Stimulated activated CD8-positive, alpha-beta memory T cell treated with anti-CD3 and anti-CD28 coated beads, Interleukin-12 subunit alpha, Interleukin-12 subunit beta, amount 100 ng/mL, for 24 hours (primary cell): ENCODE measurements around the gene GALNT9.
"Not testable (repeated sequence)": the region's sequence is repeated elsewhere in the genome, so short reads cannot be mapped to it uniquely, and the experiment has no call there.

Source experiments
- DNase-seq: peaks from one replicate; pipeline ENCODE4 v3.0.0-alpha.2; 2020; ENCODE audit errors: extremely low read depth

The GALNT9 gene

DNA sequence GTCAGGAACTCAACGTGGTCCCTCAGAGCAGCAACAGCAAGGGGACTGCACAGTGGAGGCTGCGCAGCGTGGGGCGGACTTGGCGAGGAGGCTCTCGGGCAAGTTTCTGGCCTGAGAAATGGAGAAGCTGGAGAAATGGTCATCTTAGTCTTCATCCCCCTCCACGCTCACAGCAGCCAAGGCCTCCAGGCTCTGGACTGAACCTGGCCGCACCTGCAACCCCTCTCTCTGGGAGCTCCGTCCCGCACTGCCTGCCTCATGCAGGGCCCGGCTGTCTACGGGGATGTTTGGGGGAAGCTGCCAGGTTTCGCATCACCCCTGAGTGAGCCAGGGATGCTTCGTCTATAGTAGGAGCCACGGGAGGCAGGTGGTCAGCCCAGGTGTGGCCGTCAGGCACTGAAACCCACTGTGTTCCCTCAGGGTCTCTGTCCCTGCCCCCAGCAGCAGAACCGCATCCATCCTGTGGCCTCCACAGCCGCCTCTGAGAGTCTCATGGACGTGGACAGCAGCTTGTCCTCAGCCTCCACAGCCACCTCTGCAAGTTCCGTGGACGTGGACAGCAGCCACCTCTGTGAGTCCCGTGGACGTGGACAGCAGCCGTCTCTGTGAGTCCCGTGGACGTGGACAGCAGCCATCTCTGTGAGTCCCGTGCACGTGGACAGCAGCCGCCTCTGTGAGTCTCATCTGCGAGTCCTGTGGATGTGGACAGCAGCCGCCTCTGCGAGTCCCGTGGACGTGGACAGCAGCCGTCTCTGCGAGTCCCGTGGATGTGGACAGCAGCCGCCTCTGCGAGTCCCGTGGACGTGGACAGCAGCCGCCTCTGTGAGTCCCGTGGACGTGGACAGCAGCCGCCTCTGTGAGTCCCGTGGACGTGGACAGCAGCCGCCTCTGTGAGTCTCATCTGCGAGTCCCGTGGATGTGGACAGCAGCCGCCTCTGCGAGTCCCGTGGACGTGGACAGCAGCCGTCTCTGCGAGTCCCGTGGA, 29.1 kb upstream of the GALNT9 start:
- not testable (repeated sequence) for DNase-seq

DNA sequence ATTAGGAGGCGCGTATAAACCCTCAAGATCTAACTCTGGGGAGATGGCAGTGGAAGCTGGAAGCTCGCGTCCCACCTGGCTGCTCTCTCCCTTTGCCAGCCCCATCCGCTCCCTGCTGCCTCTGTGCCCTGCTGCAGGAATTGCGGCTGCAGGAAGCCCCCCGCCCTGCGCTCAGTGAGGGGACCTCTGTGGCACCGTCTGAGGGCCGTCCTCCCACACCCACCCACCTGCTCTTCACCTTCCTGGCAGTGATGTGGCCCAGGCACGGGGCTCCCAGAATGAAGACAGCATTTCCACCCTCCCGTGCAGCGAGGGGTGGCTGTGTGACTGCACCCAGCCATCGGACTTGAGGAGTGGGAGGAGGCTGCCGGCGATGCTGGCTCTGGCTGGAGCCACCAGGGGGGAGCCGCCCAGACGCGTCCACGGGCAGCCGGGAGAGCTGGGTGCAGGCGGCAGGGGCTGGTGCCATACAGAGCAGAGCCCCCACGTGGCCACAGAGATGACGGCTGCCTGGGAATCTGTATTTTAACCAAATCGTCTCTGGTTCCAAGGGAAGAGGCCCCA, 28.3 kb upstream of the GALNT9 start:
- DNase-seq = no peak

DNA sequence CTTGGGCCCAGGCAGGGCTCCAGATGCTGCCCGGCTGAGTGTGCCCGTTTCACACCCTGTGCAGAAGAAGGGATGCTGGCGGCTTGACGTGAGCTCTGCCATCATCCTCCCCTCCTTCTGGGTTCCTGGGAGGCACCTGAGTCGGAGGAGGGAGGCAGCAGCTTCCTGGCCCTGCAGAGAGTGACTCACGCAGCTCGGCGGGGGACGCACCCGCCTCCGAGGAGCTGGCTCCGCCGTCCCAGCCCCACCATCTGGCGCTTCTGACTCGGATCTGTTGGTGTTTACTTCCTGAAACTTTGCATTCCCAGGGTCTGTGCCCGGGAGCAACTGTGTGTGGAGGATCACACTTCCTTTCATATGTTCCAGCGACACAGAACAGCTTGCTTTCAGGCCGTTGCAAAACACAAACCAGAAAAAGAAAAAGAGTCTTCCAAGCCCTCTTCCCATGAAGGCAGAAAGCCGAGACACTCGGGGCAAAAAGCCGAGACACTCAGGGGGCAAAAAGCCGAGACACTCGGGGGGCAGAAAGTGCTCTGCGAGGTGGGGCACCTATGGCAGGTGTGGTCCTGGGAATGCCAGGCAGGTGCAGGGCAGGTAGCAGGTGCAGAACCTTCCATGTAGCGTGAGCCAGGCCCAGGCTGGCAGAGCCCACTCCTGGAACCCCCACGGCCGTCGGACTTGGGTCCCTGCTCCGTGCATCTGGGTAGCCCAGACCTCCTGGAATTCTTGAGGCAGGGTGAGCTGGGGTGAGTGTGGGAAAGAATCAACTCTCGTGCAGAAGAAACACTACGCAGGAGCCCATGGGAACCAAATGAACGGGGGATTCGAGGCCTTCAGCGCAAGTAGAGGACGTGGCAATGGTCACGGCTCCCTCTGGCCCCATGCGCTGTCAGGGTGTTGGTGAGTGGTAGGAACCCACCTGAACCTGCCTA, 27.6 kb upstream of the GALNT9 start:
- no peak for DNase-seq

DNA sequence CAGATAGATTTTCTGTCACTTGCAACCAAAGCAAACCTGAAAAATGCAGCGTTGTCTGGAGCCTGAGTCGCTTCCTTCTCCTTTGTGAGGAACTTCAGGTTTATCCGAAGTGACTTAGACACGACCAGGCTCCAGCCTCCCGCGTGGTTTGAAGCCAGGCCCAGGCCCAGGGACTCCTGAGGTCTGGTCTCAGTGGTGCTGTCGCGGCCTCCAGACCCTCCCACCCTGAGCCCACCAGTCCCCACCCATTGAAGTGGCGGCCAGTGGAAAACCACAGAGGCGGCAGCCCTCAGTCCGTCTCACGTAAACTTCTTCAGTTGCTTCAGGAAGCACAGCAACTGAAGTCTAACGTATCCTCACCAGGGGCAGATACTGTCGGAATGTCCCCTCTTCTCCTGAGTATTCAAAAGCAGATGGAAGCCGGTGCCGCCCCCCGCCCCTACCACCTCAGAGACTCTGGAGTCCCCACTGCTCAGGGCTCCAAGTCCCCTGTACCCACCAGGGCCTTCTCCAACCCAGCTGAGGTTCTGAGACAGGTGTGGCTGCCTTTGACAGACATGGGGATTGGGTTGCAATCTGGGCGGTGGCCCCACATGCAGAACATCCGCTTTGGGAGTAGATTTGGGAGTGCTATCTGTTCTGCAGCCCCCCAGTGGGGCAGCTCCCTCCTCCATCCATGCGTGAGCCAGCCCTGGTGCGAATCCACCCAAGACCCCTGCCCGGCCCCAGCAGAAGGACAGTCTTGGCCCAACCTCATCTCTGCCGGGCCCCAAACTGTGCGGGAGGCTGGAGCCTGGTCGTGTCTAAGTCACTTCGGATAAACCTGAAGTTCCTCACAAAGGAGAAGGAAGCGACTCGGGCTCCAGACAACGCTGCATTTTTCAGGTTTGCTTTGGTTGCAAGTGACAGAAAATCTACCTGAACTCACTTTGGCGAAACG, 26.6 kb upstream of the GALNT9 start:
- no peak for DNase-seq

DNA sequence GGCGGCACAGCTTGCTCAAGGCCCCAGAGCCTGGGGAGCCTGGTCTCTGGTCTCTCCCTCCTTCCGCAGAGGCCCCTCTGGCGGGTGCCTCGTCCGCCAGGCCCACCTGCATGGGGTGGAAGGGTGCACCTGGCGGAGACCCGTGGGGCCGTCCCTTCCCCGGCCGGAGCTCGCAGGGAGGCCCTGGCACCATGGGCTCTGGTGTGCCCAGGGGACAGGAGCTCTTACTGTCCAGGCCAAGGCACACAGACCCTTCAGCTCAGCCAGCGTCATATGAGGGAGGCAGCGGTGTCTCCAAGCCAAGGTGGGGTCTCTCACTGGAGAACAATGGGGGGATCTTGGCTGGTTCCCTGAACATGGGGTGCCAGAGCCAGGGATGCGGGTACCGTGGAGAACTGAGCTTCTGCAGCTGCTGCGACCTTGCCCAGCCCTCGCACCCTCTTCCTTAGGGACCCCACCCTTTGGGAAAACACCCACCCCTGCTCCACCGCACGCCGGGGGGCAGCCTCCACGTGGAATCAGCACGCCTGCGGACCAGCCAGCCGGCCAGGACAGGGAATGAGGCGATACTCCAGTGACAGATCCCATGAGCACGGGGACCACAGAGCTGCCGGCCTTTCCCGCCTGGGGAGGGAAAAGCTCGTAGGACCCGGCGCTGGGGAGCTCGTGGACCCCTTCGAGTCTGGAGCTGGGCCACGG, 25.7 kb upstream of the GALNT9 start:
- DNase-seq = no peak

DNA sequence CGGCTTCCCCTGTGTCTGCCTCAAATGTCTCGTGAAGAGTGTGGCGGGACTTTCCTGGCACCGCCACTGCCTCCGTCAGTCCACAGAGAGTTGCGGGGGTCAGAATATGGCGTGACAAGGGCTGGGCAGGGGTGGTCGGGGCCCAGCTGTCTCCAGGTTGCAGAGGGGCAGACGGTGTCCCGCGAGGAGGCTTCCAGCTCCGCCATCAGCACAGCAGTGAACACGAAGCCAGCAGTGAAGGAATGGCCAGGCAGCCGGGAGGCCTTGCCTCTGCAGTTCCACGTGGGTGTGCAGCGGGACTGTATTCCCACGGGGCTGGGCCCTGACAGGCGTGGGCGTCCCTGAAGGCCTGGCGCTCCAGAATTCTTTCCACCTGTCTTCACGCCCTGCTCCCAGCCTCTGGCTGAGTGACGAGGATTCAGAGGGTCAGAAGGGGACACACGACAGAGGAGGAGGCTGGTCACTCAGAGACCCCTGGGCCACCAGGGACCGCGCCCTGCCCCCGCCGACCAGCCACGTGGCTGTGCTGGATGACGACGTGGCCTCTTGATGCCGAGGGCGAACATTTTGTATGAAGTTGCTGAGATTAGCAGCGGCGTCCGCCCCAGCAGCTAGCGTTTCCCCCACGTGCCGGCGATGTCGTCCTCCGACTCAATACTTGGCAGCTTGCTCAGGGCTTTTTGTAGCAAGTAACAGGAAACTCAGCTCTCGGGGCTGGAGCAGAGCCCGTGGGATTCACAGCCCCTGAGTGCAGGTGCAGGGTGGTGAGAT, 25.0 kb upstream of the GALNT9 start:
- no peak for DNase-seq

DNA sequence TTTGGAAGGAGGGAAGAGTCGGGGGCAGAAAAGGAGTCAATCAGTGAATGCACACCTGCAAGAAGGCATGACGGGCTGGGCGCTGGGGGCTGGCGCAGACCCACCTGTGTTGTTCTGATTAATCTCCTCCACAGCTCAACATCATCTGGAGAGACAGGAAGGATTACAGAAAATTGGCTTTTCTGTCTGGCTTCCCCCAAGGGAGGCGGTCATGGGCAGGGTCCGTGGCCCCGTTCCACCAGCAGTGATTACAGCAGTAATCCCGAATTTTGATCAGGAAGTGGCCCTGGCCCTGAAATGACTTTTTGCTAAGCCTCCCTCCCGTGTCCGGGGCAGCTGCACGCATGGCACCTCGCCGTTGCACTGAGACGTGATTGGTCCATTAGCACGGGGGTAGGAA, 24.4 kb upstream of the GALNT9 start:
- DNase-seq = no peak

DNA sequence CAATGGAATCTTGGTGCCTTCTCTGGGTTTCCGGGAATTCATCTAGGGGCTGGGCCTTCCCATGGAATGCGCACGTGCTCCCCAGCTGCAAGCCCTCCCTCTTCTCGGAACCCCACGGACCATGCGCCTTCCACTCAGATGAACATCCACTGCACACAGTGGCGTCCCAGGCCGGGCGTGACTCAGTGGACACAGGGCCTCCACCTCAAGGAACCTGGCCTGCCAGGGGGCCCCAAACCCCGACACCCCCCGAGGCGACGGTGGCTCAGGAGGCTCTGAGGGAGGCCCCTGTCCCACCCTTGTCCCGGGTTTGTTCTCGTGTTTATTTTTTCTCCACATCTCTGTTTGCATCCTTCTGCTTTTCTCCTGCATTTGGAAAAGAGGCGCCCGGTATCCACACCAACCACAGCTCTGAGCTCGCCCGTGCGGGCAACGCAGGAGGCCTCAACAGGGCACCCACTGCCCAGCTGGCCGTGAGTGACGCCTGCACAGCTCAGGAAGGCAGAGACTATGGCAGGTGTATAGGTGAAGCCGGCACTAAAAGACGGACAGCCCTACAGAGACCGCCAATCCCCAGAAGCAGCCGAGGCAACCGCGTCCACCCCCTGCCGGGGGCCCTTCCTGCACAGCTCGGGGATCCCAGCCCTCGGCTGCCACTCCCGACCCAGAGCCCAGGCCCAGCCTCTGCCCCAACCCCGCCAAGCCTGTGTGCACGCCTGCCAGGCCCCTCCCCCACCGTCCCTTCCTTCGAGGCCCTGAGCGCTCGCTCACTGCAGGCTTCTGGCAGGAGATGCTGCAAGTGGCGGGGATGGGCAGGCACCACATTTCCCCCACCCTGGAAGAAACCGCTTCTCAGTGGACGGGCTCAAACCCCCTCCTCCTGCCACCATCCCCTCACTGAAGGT, 23.8 kb upstream of the GALNT9 start:
- DNase-seq = no peak

DNA sequence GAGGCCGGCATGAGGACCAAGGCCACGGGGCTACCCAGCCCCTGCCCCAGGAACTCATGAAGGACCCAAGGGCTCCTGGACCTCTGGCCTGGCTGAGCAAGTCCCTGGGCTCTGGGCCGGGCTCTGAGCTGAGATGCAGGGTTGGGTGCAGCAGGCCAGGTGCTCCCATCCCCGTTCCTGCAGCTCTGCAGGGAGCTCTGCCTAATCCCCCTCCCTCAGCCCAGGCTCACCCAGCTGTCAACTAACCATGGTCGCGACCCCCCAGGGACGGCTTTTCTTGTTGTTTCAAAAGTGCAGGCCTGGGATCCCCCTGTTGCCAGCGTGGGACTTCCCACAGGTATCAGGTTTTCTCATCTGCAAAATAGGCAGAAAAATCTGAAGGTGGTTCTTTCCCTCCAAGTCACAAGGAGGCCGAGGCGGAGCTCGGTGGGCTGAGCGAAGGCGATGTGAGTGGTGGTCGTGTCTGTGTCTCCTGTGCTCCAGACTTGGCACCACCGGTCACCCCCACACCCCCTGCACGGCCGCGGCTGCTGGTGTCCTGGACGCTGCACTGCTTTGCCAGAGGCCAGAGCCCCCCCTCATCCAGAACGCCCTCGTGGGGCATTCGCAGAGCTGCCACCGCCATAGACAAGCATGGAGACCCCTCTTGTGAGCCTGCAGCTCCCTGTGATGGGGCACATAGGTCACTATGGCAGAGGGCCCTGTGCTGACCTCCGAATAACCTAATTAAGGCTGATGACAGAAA, 22.5 kb upstream of the GALNT9 start:
- no peak for DNase-seq

DNA sequence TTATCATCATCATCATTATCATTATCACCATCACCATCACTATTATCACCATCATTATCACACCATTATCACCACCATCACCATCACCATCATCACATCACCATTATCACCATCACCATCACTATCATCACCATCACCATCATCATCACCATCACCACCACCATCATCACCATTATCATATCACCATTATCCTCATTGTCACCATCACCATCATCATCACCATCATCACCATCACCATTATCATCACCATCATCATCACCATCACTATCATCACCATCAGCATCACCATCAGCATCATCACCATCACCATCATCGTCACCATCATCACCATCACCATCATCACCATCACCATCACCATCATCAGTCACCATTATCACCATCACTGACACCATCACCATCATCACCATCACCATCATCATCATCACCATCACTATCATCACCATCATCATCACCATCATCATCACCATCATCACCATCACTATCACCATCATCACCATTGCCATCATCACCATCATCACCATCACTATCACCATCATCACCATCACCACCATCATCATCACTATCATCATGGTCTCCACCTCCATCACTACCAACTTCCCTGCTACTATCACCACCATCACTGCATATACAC, 20.2 kb upstream of the GALNT9 start:
- no peak for DNase-seq

DNA sequence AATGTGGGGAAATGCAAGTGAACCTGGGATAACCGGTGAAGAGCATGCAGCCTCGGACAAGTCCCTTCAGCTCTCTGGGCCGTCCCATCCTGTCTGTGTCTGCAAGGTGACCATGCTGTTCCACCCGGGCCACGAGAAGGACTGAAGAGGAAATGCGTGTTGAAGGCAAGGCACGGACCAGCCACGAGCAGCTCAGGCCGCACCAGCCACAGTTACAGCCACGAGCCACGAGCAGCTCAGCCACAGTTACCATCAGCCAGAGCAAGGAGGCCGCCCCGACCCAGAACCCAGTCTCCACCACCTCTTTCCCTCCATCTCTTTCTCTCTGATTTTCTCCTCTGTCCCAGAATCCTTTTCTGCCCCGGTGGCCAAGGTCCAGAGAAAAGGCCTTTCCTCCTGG, 18.8 kb upstream of the GALNT9 start:
- no peak for DNase-seq

DNA sequence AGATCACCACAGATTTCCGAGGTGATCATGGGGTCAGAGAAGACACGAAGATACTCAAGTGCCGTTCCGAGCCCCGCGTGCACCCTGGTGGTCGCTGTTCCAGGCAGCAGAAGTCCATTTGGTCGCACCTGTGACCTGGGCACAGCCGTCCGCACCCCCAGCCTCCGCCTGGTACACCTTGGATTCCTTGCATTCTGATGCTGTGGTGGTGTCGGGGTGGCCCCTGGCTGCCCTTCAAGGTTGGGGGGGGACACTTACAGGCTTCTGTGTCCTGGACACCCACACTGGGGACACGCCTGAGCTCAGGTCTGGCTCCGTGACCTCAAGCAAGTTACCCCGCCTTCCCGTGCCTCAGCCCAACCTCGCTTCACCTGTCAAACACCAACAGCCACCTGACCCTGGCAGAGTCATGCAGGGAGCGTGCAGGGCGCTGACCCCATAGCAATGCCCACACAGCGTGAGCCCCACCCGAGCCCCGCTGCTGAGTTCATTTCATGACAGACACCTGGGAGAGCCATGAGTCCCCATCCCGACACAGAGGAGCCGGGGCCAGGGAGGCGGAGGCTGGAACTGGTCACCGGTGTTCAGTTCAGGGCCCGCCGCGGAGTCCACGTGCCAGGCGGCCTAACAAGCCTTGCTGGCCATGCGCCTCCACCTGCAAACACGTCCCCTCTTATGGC, 17.9 kb upstream of the GALNT9 start:
- DNase-seq = no peak

DNA sequence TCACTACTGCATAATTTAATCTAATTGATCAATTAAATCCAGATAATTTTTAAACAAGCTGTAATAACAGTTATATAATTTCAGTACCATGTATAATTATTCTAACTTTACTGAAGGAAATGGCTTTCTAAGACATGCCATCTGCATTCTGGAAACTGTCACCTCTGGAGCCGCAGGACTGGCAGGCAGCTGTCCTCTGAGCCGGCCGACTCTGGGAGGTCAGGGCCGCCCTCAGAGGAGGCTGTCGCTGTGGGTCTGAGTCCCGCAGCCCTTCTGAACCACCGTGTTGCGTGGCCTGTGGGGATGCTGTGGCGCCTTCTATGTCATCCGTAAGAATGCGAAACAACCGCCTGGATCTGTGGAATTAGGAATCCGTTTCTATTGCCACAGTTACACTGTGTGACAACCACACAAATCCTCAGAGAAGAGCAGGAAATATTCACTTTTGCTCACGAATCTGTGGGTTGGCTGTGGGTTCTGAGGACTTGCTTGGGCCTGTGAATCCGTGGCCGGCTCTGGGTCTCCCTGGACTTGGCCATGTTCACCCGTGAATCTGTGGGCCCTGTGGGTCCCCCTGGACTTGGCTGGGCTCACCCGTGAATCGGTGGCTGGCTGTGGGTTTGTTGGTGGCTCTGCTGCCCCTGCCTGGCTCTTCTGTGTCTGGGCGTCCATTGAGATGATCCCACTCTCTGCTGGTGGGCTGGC, 17.2 kb upstream of the GALNT9 start:
- no peak for DNase-seq

DNA sequence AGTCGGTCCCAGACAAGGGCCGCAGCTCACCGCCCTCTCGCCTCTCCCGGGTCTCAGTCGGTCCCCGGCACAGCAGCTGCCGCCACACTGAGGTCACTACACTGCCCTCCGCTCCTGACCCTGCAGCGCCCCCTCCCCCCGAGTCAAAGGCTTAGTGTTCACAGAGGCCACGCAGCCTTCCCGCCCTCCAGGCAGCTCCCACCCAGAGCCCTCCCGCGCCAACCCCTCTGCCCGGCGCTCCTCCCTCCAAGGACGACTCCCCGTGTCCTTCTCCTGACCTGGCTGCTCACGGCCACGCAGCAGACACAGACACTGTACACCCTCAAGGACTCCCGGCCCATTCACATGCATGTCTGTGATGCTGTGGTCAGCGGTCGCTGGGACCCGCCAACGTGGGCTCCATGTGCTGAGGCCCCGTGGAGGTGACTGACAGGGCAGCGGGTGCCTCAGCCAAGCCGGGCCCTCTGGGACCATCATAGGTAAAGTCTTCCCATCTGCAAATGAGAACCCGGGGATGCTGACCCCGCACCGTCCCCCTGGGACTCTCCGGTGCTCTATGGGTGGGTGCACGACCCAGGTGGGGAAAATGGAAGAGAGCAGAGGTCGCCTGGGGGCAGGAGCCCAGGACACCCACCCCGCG, 16.3 kb upstream of the GALNT9 start:
- no peak for DNase-seq

DNA sequence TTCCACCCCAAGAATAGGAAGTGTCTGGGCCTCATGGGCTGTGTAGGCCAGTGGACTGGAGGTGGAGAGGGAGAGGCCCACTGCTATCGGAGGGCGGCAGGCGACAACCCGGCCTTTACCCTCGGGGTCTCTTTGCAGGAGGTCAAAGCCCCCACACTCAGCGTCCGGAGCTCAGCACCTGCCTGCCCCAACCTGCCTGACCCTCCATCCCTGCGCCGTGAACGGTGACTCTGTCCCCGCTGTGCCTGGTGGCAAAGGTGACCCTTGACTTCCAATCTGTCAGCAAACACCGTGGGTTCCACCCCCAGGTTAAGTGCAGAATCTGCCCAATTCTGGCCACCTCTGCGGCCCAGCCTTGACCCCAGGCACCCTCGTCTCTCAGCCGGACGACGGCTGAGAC, 15.7 kb upstream of the GALNT9 start:
- DNase-seq = no peak

DNA sequence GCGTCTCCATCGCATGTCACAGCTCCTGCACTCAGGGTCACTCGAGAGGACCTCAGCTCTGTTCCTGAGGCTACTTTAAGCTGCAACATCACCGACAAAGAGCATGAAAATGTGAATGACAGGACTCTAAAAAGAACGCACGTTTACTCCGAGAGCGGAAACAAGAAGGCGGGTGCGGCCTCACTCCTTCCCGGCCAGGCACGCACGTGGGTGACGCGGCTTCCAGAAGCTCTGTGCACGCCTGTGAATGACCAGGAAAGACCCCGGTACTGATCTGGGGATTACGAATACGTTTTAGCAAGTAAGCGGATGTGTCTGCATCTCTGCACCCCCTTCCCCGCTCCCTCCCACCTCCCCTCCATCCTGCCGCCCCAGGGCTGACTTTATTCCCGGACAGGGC, 15.2 kb upstream of the GALNT9 start:
- no peak for DNase-seq
